ENCODE data around the gene PVALB. TPM values are rescaled to one million over a fixed set of nuclear protein-coding genes. Genes with fewer than 3 reads are reported as not detected.

The PVALB gene
- total RNA-seq, 1 donor from 2014 or later, result not detected

DNA sequence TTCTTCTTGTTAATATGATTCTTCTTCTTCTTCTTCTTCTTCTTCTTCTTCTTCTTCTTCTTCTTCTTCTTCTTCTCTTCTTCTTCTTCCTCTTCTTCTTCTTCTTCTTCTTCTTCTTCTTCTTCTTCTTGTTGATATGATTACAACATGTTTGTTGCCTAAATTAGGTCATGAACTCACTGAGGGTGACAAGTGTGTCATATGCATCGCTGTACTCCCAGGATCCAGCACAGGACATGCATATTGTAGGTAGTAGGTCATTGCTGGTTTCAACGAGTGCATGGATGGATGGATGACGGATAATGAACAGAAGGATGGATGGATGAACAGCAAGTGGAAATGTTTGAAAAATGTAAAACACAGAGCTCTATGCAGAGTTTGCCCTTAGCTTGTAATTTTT, 14.9 kb upstream of the PVALB start:
- TF ChIP-seq, protein P1, sequence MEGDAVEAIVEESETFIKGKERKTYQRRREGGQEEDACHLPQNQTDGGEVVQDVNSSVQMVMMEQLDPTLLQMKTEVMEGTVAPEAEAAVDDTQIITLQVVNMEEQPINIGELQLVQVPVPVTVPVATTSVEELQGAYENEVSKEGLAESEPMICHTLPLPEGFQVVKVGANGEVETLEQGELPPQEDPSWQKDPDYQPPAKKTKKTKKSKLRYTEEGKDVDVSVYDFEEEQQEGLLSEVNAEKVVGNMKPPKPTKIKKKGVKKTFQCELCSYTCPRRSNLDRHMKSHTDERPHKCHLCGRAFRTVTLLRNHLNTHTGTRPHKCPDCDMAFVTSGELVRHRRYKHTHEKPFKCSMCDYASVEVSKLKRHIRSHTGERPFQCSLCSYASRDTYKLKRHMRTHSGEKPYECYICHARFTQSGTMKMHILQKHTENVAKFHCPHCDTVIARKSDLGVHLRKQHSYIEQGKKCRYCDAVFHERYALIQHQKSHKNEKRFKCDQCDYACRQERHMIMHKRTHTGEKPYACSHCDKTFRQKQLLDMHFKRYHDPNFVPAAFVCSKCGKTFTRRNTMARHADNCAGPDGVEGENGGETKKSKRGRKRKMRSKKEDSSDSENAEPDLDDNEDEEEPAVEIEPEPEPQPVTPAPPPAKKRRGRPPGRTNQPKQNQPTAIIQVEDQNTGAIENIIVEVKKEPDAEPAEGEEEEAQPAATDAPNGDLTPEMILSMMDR (IDR thresholded peaks at IDR 0.05; ENCODE audit: unreplicated experiment), result no peak

DNA sequence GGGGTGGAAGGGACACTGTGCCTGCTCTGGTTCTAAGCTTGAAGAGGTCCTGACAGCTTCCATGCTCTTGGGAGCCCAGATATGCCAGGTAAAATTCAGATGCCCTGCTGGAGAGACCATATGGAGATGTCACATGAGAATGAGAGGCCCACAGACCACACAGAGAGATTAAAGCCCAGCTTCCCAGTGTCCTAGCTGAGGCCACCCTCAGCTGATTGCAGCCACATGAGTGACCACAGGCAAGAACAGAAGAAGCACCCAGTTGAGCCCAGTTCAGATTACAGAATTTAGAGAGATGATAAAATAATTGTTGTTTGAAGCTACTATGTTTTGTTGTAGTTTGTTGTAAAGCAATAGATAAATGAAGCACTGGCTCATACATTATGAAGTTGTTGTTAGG, 14.4 kb upstream of the PVALB start:
- Mint-ChIP-seq H3K27me3 (ENCODE audit: low read depth) (peaks cover 46% of the 10 kb centered on the region), H3K27ac (no peak overlapping the region), H3K36me3 (no peaks in the 10 kb centered on the region)

More for the DNA sequence above, 14.9 kb upstream of the PVALB start:
- Mint-ChIP-seq H3K4me1 (no peaks in the 10 kb centered on the region), H3K36me3 (no peaks in the 10 kb centered on the region), H3K27ac (no peak overlapping the region), H3K4me3 (no peak overlapping the region), H3K9me3 (peaks cover 4% of the 10 kb centered on the region), H3K27me3 (ENCODE audit: low read depth) (peaks cover 44% of the 10 kb centered on the region)
- no peak for DNase-seq (ENCODE audit: low spot score in 2 of 2, unreplicated experiment in 2 of 2)

DNA sequence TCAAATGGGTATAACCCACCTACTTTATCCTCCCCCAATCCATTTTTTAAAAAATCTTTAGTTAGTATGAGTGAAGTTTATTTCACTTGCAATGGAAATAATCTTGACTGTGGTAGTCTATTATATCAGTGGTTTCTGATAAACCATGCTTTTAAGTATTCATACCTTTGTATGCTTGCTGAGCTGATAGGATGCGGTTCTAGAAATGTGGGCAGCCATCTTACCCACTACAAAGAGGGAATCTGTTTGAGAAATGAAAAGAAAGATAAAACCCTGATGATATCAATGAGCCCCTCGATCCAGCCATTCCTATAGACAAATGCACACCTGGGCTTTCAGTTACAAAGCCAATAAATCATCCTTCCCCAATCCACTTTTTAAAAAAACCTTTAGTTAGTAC, 13.8 kb upstream of the PVALB start:
- TF ChIP-seq, protein P1 (IDR thresholded peaks at IDR 0.05; ENCODE audit: unreplicated experiment), result no peak
- Mint-ChIP-seq H3K27ac (no peak overlapping the region), H3K27me3 (ENCODE audit: low read depth) (peaks cover 49% of the 10 kb centered on the region), H3K9me3 (peaks cover 3% of the 10 kb centered on the region), H3K4me3 (no peak overlapping the region), H3K36me3 (no peaks in the 10 kb centered on the region), H3K4me1 (no peaks in the 10 kb centered on the region)
- no peak for DNase-seq (ENCODE audit: low spot score in 2 of 2, unreplicated experiment in 2 of 2)

More for the DNA sequence above, 14.4 kb upstream of the PVALB start:
- no peak for DNase-seq (ENCODE audit: low spot score in 2 of 2, unreplicated experiment in 2 of 2)
- TF ChIP-seq, protein P1 (IDR thresholded peaks at IDR 0.05; ENCODE audit: unreplicated experiment), result no peak
- Mint-ChIP-seq H3K4me3 (no peak overlapping the region), H3K4me1 (no peaks in the 10 kb centered on the region), H3K9me3 (peaks cover 3% of the 10 kb centered on the region)

DNA sequence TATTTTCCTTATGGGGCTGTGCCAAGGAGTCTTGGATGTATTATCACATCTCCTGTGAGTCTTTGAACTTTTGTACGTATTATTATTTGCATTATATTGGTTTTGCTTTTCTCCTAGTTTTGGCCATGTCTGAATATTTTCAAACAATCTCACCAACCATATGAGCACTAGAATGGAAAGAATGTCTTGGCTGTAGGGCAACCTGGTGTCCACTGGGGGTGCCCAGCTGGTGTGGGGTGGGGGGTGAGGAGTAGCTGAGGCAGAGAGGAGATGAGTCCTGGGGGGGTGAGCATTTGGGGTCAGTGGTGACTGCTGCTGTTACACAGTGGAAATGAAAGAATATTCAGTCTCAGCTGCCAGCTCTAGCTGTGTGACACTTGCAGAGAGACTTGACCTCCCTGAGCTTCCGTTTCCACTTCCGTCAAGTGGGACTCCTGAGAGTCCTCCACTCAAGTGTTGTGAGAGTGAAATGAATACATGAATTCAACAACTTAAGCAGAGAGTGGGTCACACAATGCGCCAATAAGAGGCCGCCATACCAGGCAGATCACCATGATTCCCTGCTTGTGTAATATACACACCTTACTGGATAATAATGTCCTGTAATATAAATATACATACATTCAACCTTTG, 12.7 kb upstream of the PVALB start:
- Mint-ChIP-seq H3K27me3 (ENCODE audit: low read depth) (peaks cover 50% of the 10 kb centered on the region), H3K4me1 (no peaks in the 10 kb centered on the region)

GRCh38 chr22:36828815-36829214, 12.0 kb upstream of the PVALB start:
- Mint-ChIP-seq H3K27ac (no peak overlapping the region), H3K36me3 (no peaks in the 10 kb centered on the region), H3K4me3 (no peak overlapping the region), H3K27me3 (ENCODE audit: low read depth) (peaks cover 48% of the 10 kb centered on the region), H3K4me1 (no peaks in the 10 kb centered on the region), H3K9me3 (peaks cover 3% of the 10 kb centered on the region)
- TF ChIP-seq, protein P1 (IDR thresholded peaks at IDR 0.05; ENCODE audit: unreplicated experiment), result no peak
- no peak for DNase-seq (ENCODE audit: low spot score in 2 of 2, unreplicated experiment in 2 of 2)

More for the DNA sequence above, 12.7 kb upstream of the PVALB start:
- no peak for DNase-seq (ENCODE audit: low spot score in 2 of 2, unreplicated experiment in 2 of 2)
- Mint-ChIP-seq H3K27ac (no peak overlapping the region), H3K36me3 (no peaks in the 10 kb centered on the region), H3K4me3 (no peak overlapping the region), H3K9me3 (peaks cover 3% of the 10 kb centered on the region)
- TF ChIP-seq, protein P1 (IDR thresholded peaks at IDR 0.05; ENCODE audit: unreplicated experiment), result no peak

All from mesothelial cell of epicardium (in vitro differentiated cells).